NCI-H82 treated with DMSO at 0.1 percent for 48 hours (cell line): Measurements from ENCODE around the gene CNN3.
A peak's percentile ranks its signal among the peaks of the same experiment; 100 is the strongest.

Source experiments
- DNase-seq: peaks from one replicate; lab custom pipeline; 2025; ENCODE audit not compliant: unreplicated experiment; lab: John Stamatoyannopoulos, UW

Gene CNN3

GRCh38 chr1:94926915-94927404 lies at the start of gene CNN3:
CNN3 (minus strand) TSS chr1:94927110; CDS start chr1:94926894, 216 bp downstream.
- DNase-seq = peak; percentile 71

- no peak for DNase-seq
Measured at GRCh38 chr1:94974824-94975223, 47.9 kb upstream of the CNN3 start.

GRCh38 chr1:94974241-94974640 lies 47.3 kb upstream of the CNN3 start:
- no peak for DNase-seq

- no peak for DNase-seq
Measured at GRCh38 chr1:94973309-94973922, 46.5 kb upstream of the CNN3 start.

GRCh38 chr1:94971491-94971924 lies 44.6 kb upstream of the CNN3 start:
- DNase-seq = no peak

- DNase-seq = no peak
Measured at GRCh38 chr1:94970783-94971182, 43.9 kb upstream of the CNN3 start.

GRCh38 chr1:94969137-94969536 lies 42.2 kb upstream of the CNN3 start:
- DNase-seq = no peak

GRCh38 chr1:94966033-94966432 lies 39.1 kb upstream of the CNN3 start:
- no peak for DNase-seq

- DNase-seq = no peak
Measured at GRCh38 chr1:94963864-94964263, 37.0 kb upstream of the CNN3 start.

GRCh38 chr1:94962409-94963265 lies 35.7 kb upstream of the CNN3 start:
- DNase-seq = no peak

- DNase-seq = no peak
Measured at GRCh38 chr1:94961988-94962387, 35.1 kb upstream of the CNN3 start.

- DNase-seq = no peak
Measured at GRCh38 chr1:94961582-94961981, 34.7 kb upstream of the CNN3 start.

GRCh38 chr1:94958081-94958480 lies 31.2 kb upstream of the CNN3 start:
- DNase-seq = no peak

GRCh38 chr1:94955767-94956632 lies 29.1 kb upstream of the CNN3 start:
- peak; percentile 13 for DNase-seq

- no peak for DNase-seq
Measured at GRCh38 chr1:94954263-94955220, 27.6 kb upstream of the CNN3 start.

- DNase-seq = no peak
Measured at GRCh38 chr1:94953746-94954145, 26.8 kb upstream of the CNN3 start.

- no peak for DNase-seq
Measured at GRCh38 chr1:94953107-94953506, 26.2 kb upstream of the CNN3 start.

GRCh38 chr1:94952539-94952938 lies 25.6 kb upstream of the CNN3 start:
- DNase-seq = no peak

- DNase-seq = no peak
Measured at GRCh38 chr1:94951509-94952208, 24.7 kb upstream of the CNN3 start.

- DNase-seq = no peak
Measured at GRCh38 chr1:94951046-94951445, 24.1 kb upstream of the CNN3 start.
